Measurements from ENCODE around the gene KIF21B.

The KIF21B gene

DNA sequence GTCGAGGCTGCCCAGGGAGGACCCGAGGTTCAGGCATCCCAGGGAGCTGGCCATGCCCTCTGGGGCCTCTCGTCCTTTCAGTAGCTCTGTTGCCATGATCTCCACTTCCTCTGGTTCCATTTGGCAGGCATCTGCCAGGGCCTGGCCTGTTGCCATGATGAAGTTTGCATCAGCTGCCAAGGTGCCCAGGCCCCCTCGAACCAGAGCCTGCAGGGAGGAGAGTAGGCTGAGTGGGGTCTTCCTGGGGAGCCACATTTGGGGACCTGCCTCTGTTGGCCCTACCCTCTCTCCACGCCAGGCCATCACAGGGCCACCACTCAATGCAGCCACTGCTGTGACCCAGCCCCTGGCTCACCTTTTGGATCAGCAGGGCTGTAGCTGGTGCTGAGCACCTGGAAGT, 16.4 kb upstream of the KIF21B start:
- Mint-ChIP-seq H3K36me3 (ENCODE audit: insufficient read depth) (peaks cover 2% of the 10 kb centered on the region), H3K27me3 (no peaks in the 10 kb centered on the region), H3K9me3 (no peaks in the 10 kb centered on the region), H3K4me3 (no peak overlapping the region), H3K27ac (ENCODE audit: low read depth) (no peak overlapping the region), H3K4me1 (no peaks in the 10 kb centered on the region)
- DNase-seq (ENCODE audit: low spot score in 2 of 2) (no peak), ATAC-seq (replicated peaks; ENCODE audit: extremely low read depth, poor library complexity, severe bottlenecking) (no peak)

DNA sequence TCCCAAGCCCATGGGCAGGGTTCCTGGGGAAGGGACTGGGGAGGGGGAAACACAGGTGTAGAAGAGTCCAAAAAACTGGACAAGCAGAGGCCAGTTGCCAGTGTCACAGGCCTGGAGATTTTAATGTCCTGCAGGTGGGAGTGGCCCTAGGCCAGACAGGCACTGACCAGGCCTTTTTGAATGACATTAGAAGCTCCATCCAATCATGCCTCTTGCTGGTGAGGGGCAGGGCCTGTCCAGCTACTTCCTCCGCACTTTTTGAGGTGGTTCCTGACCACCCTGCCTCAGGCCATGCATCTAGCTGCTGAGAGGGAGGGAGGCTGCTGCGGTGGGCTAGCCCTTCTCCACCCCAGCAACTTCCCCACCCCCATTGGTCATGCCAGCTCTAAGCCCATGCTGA, 15.9 kb upstream of the KIF21B start:
- peaks cover 2% of the 10 kb centered on the region for H3K36me3 Mint-ChIP-seq (ENCODE audit: insufficient read depth)
- ATAC-seq (replicated peaks; ENCODE audit: extremely low read depth, poor library complexity, severe bottlenecking), result no peak
- no peaks in the 10 kb centered on the region for H3K4me1 Mint-ChIP-seq
- H3K9me3 Mint-ChIP-seq, result no peaks in the 10 kb centered on the region
- no peak overlapping the region for H3K27ac Mint-ChIP-seq (ENCODE audit: low read depth)
- H3K27me3 Mint-ChIP-seq, result no peaks in the 10 kb centered on the region
- DNase-seq (ENCODE audit: low spot score in 2 of 2), result no peak
- H3K4me3 Mint-ChIP-seq, result no peak overlapping the region

DNA sequence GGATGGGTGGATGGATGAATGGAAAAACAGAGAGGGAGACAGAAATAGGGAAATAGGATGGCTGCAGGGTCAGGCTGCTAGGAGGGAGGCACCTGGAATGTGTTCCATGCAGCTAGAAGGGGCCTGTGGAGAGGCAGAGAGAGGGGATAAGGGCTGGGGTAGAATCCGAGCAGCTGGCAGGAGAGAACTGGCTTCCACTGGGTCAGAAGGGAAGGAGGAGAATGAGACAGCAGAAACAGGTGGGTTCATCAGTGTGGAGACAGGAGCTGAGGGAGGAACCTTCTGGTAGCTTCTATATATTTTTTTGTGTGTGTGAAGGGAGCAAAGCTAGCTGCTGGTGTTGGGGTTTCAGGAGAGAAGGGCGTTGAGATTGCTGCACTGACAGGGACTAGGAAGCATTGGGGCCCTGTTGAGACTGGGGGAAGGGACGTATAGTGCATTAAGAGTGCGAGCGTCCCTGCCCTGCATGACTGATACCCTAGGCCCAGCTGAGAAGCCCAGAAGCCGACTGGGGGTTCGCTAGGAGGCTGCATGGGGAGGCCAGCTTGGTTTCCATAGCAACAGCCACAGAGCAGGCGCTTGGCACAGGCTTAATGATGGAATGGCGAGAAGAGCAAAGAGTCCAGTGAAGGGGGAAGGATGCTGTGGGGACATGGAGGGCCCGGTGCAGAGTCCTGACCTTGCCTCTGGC, 14.8 kb upstream of the KIF21B start:
- Mint-ChIP-seq H3K27ac (ENCODE audit: low read depth) (no peak overlapping the region), H3K36me3 (ENCODE audit: insufficient read depth) (peaks cover 2% of the 10 kb centered on the region), H3K4me1 (no peaks in the 10 kb centered on the region), H3K4me3 (no peak overlapping the region), H3K9me3 (no peaks in the 10 kb centered on the region), H3K27me3 (no peaks in the 10 kb centered on the region)
- ATAC-seq (replicated peaks; ENCODE audit: extremely low read depth, poor library complexity, severe bottlenecking) (no peak), DNase-seq (ENCODE audit: low spot score in 2 of 2) (no peak)

DNA sequence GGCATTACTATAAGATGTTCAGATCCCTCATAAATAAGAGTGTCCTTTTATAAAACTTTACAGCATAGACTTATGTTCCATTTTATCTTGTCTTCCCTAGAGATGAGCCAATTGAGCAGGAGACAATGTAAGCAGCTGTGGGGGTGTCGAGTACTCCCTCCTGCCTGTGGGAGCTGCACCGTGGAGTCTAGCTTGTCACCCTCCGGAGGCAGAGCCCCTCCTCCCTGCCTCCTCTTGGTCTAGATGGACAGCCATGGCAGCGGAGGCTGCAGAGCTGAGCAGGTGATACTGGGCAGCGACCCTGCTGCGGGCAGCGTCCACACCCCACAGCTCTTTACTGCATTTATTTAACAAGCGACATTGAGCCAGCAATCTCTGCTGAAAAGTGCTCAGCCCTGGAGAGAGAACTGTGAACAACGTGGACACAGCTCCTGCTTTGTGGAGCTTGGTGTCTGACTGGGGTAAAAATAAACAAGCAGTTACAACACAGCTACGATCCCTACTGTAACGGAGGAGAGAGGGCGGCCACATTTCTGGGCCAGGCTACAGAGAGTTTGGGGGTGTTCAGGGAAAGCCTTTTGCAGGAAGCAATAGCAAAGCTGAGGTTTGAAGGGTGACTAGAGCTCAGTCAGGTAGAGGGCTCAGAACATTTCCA, 12.8 kb upstream of the KIF21B start:
- Mint-ChIP-seq H3K27ac (ENCODE audit: low read depth) (no peak overlapping the region), H3K27me3 (no peaks in the 10 kb centered on the region), H3K4me1 (no peaks in the 10 kb centered on the region), H3K9me3 (no peaks in the 10 kb centered on the region), H3K4me3 (no peak overlapping the region), H3K36me3 (ENCODE audit: insufficient read depth) (peaks cover 2% of the 10 kb centered on the region)
- ATAC-seq (replicated peaks; ENCODE audit: extremely low read depth, poor library complexity, severe bottlenecking), result no peak
- DNase-seq (ENCODE audit: low spot score in 2 of 2), result no peak

DNA sequence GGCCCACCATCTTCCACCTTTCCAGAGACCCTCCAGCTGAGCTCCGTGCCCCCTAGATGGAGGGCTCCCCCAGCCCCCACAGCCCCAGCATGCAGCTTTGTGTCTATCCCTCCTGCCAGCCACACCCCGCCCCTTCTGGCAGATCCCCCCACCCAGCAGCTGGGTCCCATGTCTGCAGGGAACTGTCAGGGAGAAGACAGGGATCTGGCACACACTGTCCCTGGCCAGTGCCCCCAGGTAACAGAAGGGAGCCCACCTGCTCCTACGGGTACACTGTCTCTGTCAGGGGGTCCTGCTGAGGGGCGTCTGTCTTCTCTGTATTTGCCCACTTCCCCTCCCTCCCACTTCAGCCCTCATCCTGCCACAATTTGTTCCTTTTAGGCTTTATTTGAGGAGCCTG, 11.2 kb upstream of the KIF21B start:
- H3K4me1 Mint-ChIP-seq, result no peaks in the 10 kb centered on the region
- no peaks in the 10 kb centered on the region for H3K27me3 Mint-ChIP-seq
- H3K9me3 Mint-ChIP-seq, result no peaks in the 10 kb centered on the region
- H3K36me3 Mint-ChIP-seq (ENCODE audit: insufficient read depth), result no peaks in the 10 kb centered on the region
- no peak for ATAC-seq (replicated peaks; ENCODE audit: extremely low read depth, poor library complexity, severe bottlenecking)
- H3K4me3 Mint-ChIP-seq, result no peak overlapping the region
- no peak for DNase-seq (ENCODE audit: low spot score in 2 of 2)
- H3K27ac Mint-ChIP-seq (ENCODE audit: low read depth), result no peak overlapping the region

DNA sequence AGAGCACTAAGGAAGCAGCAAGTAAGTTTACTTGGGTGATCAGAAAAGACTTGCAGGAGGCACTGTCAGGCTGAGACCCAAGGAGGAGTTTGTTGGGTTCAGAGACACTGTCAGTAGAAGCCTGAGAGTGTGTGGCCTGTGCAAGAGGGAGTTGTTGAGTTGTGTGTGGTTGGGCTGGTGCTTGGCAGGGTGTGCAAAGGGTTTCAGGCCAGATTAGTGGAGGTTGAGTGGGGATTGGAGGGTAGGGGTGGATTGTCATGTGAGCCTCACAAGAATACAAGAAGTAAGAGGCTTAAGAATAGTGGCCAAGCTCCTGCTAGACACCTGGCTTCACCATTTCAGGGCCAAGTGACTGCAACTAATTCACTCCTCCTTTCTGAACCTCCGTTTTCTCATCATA, 8.9 kb upstream of the KIF21B start:
- H3K4me3 Mint-ChIP-seq, result no peak overlapping the region
- DNase-seq (ENCODE audit: low spot score in 2 of 2), result no peak
- H3K4me1 Mint-ChIP-seq, result no peaks in the 10 kb centered on the region
- no peak overlapping the region for H3K27ac Mint-ChIP-seq (ENCODE audit: low read depth)
- no peaks in the 10 kb centered on the region for H3K36me3 Mint-ChIP-seq (ENCODE audit: insufficient read depth)
- no peak for ATAC-seq (replicated peaks; ENCODE audit: extremely low read depth, poor library complexity, severe bottlenecking)
- no peaks in the 10 kb centered on the region for H3K27me3 Mint-ChIP-seq
- no peaks in the 10 kb centered on the region for H3K9me3 Mint-ChIP-seq

DNA sequence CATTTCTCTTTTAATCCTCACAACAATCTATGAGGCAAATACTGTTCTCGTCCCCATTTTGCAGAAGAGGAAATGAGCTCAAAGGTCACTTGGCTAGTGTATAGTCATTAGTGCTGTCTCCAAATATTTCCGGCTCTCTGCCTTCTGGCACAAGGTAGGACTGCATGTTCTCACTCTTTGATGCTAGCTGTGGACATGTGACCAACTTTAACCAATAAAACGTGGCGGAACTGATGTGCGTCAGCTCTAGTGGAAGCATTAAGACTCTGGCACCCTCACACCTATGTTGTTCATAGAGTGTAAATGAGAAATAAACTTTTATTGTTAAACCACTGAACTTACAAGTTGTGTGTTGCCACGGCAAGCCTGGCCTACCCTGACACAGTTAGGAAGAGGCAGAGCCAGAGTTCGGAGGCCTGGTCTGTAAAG, 5.0 kb upstream of the KIF21B start:
- Mint-ChIP-seq H3K9me3 (no peaks in the 10 kb centered on the region), H3K27ac (ENCODE audit: low read depth) (no peak overlapping the region), H3K36me3 (ENCODE audit: insufficient read depth) (peaks cover 1% of the 10 kb centered on the region), H3K27me3 (no peaks in the 10 kb centered on the region), H3K4me1 (peaks cover 16% of the 10 kb centered on the region), H3K4me3 (no peak overlapping the region)
- ATAC-seq (replicated peaks; ENCODE audit: extremely low read depth, poor library complexity, severe bottlenecking), result no peak
- DNase-seq (ENCODE audit: low spot score in 2 of 2), result no peak

DNA sequence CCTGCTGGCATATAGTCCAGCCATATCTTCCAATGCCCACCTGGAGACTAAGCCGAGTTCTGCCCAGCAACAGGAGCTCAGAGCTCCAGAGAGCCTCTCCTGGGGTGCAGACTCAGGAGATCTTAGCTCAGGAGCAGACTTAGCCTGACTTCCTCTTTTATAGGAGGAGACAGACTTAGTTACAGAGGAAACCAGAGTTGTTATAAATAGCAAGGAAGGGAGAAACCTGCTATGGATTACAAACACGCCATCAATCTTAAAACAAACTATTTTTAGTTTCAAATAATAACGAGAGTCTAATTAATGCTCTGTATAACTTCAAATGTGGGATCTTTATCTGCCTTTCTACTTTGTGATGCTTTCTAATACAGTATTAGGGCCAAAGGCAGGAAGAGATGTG, 3.3 kb upstream of the KIF21B start:
- ATAC-seq (replicated peaks; ENCODE audit: extremely low read depth, poor library complexity, severe bottlenecking), result no peak
- Mint-ChIP-seq H3K4me3 (no peak overlapping the region), H3K27me3 (no peaks in the 10 kb centered on the region), H3K9me3 (no peaks in the 10 kb centered on the region), H3K4me1 (peaks cover 27% of the 10 kb centered on the region), H3K36me3 (ENCODE audit: insufficient read depth) (peaks cover 8% of the 10 kb centered on the region), H3K27ac (ENCODE audit: low read depth) (no peak overlapping the region)
- no peak for DNase-seq (ENCODE audit: low spot score in 2 of 2)

DNA sequence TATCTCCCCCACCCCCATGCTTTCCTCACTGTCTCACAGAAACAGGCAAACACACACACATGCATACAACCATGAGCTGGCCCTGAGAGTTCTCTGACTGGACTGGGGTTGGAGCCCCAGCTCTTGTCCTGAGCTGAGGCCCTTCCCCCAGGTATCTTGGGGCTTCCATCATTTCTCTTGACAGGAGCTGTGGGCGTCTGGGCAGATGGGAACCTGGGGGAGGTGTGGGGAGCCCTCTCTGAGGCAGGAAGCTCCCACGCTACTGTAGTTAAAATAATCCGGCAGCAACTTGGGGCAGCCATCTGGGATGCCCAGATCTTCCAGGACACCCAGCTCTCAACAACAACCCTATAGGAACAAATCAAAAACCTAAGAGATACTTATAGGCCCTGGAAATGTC, 2.7 kb upstream of the KIF21B start:
- no peak for DNase-seq (ENCODE audit: low spot score in 2 of 2)
- Mint-ChIP-seq H3K27me3 (no peaks in the 10 kb centered on the region), H3K4me3 (no peak overlapping the region), H3K27ac (ENCODE audit: low read depth) (no peak overlapping the region), H3K4me1 (peaks cover 33% of the 10 kb centered on the region), H3K36me3 (ENCODE audit: insufficient read depth) (peaks cover 8% of the 10 kb centered on the region), H3K9me3 (no peaks in the 10 kb centered on the region)
- ATAC-seq (replicated peaks; ENCODE audit: extremely low read depth, poor library complexity, severe bottlenecking), result no peak

DNA sequence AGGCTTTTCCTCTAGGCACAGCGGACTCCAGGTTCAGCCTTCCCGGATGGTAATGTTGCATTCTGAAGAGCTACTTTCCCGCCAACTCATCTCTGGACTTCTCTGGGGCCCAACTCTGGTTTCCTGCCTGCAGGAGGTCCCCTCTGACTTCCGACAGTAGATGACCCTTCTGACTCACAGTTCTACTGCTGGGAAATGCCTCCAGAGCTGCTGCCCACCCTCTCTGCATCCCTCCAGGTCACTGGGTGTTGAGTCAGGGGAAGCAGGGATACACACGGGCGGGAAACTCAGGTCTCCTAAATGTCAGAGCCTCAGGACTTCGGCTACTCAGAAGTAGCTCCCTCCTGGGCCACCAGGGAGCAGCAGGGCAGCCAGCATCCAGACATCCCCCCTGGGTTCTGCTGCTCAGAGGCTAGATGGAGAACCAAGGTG, 2.1 kb upstream of the KIF21B start:
- H3K9me3 Mint-ChIP-seq, result no peaks in the 10 kb centered on the region
- H3K36me3 Mint-ChIP-seq (ENCODE audit: insufficient read depth), result peaks cover 11% of the 10 kb centered on the region
- DNase-seq (ENCODE audit: low spot score in 2 of 2) (no peak), ATAC-seq (replicated peaks; ENCODE audit: extremely low read depth, poor library complexity, severe bottlenecking) (no peak)
- peaks cover 40% of the 10 kb centered on the region for H3K4me1 Mint-ChIP-seq
- H3K27ac Mint-ChIP-seq (ENCODE audit: low read depth), result no peak overlapping the region
- no peaks in the 10 kb centered on the region for H3K27me3 Mint-ChIP-seq
- no peak overlapping the region for H3K4me3 Mint-ChIP-seq

DNA sequence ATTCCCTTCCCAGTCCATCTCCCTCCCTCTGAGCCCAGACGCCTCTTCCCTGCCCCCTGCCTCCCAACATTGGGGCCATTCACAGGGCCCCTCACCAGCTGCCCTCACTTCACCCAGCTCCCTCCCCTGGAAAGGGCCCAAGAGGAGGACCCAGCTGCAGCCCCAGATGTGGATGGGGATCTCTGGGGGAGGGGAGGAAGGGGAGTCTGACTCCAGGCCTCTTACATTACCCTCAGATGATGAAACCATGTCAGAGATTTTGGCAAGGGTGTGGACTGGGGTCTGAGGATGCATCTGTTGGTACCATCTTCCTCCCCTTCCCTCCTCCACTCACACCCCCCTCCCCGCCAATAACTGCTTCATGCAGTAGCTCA, 1.1 kb upstream of the KIF21B start:
- H3K4me1 Mint-ChIP-seq, result peaks cover 50% of the 10 kb centered on the region
- ATAC-seq (replicated peaks; ENCODE audit: extremely low read depth, poor library complexity, severe bottlenecking), result no peak
- no peaks in the 10 kb centered on the region for H3K9me3 Mint-ChIP-seq
- peaks cover 12% of the 10 kb centered on the region for H3K36me3 Mint-ChIP-seq (ENCODE audit: insufficient read depth)
- no peak overlapping the region for H3K4me3 Mint-ChIP-seq
- no peak for DNase-seq (ENCODE audit: low spot score in 2 of 2)
- no peaks in the 10 kb centered on the region for H3K27me3 Mint-ChIP-seq
- H3K27ac Mint-ChIP-seq (ENCODE audit: low read depth), result no peak overlapping the region

DNA sequence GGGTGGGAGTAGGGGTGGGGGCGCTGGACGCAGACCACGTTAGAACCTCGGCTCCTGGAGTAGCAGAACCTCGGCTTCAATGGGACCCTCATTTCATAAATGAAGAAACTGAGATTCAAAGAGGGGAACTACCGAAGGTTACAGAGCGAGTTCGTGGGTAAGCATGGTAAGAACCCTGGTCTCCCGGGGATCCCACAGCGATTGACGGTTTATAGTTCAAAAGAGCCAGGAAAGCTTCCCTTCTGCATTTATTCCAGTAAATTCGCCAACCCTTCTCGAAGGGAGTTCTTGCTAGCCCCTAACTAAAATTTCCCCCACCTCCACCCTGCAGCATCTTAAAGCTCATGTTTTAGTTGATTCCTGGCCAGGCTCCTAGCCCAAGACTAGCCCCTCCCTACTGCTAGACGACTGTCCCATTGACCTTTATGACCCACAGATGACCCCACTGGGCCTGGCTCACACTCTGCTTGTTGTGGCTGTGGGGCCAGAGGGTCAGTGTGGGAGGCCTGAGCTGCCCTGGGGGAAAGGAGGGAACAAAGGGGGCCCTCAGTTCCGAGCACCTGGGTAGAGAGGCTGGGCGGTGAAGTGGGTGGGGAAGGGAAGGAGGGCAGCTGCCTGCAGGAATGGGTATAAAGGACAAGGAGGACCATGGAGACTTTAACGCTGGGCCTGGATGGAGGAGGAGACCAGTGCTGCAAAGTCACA, 558 bp upstream of the KIF21B start:
- H3K27me3 Mint-ChIP-seq, result no peaks in the 10 kb centered on the region
- no peak overlapping the region for H3K27ac Mint-ChIP-seq (ENCODE audit: low read depth)
- H3K4me1 Mint-ChIP-seq, result peaks cover 55% of the 10 kb centered on the region
- H3K9me3 Mint-ChIP-seq, result no peaks in the 10 kb centered on the region
- no peak for ATAC-seq (replicated peaks; ENCODE audit: extremely low read depth, poor library complexity, severe bottlenecking)
- H3K36me3 Mint-ChIP-seq (ENCODE audit: insufficient read depth), result peaks cover 12% of the 10 kb centered on the region
- H3K4me3 Mint-ChIP-seq, result no peak overlapping the region
- no peak for DNase-seq (ENCODE audit: low spot score in 2 of 2)

All from central memory CD8-positive, alpha-beta T cell (primary cell).